M059J (cell line): Measurements from ENCODE around the gene RND1. TPM values are rescaled to one million over a fixed set of nuclear protein-coding genes. Genes with fewer than 3 reads are reported as not detected.
A peak's percentile ranks its signal among the peaks of the same experiment; 100 is the strongest.

ENCODE experiments used
- DNase-seq: peaks from one replicate; pipeline ENCODE4 v3.0.0-alpha.2; 2012; ENCODE audit warnings: low read depth
- total RNA-seq: library from RNA; depleted of rRNA; stranded (reverse); fragments of >200 nt; shearing (Covaris generic); gene quantifications from 2 replicates; pipeline ENCODE4 v1.2.3, GENCODE V29; 2014

Gene RND1
- total RNA-seq, 1 experiment from 2014 or later = 0.20 TPM

GRCh38 chr12:48827513-48828096, 38.1 kb downstream of the RND1 start:
- DNase-seq = no peak

- DNase-seq = no peak
Measured at GRCh38 chr12:48827026-48827425, 38.6 kb downstream of the RND1 start.

- DNase-seq = no peak
Measured at GRCh38 chr12:48826209-48826855, 39.3 kb downstream of the RND1 start.

DNA sequence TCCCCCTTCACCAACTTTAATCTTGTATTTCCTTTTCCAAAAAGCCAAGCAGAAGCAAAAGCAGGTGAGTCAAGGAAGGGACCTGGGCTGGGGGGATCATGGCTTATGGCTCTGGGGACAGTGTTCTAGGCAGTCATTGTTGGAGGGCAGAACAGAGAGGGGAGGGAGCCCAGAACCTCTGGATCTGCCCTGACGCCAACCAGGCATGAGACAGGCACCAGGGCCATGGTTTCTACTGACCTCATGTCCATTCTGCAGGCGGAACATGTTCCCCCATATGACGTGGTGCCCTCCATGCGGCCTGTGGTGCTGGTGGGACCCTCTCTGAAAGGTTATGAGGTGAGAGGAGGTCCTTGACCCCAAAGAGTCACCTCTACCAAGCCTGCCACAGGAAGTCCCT, 40.8 kb downstream of the RND1 start:
- DNase-seq = no peak

DNA sequence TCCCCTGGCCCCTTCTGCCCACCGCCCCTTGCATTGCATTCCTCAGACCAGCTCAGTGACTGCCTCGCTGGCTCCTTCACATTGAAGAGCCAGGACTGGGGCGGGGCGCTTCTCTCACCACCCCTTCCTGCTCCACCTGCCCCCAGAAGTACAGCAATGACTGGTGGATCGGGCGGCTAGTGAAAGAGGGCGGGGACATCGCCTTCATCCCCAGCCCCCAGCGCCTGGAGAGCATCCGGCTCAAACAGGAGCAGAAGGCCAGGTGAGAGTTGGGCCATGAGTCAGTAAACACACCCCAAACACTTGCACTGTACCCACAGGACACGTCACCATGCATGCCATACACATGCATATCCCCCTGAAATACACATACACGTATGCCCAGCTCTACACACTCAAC, 41.6 kb downstream of the RND1 start:
- DNase-seq = no peak

GRCh38 chr12:48823281-48823680, 42.4 kb downstream of the RND1 start:
- DNase-seq = no peak

- no peak for DNase-seq
Measured at GRCh38 chr12:48822711-48823110, 43.0 kb downstream of the RND1 start.

- DNase-seq = no peak
Measured at GRCh38 chr12:48822139-48822538, 43.5 kb downstream of the RND1 start.

- no peak for DNase-seq
Measured at GRCh38 chr12:48819986-48820725, 45.5 kb downstream of the RND1 start.

- no peak for DNase-seq
Measured at GRCh38 chr12:48818831-48819590, 46.7 kb downstream of the RND1 start.

GRCh38 chr12:48817873-48818830, 47.5 kb downstream of the RND1 start, which contains the start of gene CACNB3:
Gene CACNB3 (plus strand): TSS chr12:48818496. CDS start chr12:48818930, 434 bp downstream.
- peak; percentile 59 for DNase-seq

- DNase-seq = peak; percentile 40
Measured at GRCh38 chr12:48816143-48816854, 49.4 kb downstream of the RND1 start.

GRCh38 chr12:48815126-48816110, 50.3 kb downstream of the RND1 start:
- peak; percentile 82 for DNase-seq

GRCh38 chr12:48814262-48815125, 51.2 kb downstream of the RND1 start:
- DNase-seq = peak; percentile 72

DNA sequence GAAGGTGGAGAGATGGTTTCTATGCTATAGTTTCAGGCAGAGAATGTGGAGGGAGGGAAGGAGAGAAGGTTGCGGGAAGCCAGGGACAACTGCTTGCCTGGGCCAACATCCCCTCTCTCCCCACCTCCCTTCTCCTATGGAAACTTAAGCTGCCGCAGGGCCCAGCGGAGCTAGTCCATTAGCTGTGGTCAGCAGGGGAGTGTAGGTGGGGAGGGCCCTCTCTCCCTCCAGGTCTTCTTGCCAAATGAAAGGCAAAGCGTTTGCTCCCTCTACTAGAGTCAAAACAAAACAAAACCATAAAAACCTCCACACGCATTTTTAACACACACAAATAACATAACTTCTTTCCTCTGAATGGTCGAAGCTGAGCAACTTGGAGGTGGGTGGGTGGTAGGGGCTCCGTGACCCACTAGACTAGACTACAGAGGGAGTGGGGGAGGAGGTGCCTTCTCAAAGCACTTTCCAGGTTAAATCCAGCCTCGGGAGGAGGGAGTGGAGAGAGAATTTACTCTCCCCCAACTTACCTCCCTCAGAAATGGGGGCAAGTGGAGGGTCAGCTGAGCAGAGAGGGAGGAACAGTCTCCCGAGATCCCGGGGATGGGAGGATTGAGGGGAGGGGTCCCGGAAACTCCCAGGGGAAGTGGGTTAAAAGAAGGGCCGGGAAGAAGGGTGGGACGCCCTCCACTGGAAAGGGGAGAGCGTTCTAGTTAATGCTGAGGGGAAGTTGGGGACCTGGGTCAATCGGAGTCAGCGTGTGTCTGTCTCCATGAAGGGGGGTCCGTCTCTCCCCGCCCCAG, 52.0 kb downstream of the RND1 start:
- no peak for DNase-seq

DNA sequence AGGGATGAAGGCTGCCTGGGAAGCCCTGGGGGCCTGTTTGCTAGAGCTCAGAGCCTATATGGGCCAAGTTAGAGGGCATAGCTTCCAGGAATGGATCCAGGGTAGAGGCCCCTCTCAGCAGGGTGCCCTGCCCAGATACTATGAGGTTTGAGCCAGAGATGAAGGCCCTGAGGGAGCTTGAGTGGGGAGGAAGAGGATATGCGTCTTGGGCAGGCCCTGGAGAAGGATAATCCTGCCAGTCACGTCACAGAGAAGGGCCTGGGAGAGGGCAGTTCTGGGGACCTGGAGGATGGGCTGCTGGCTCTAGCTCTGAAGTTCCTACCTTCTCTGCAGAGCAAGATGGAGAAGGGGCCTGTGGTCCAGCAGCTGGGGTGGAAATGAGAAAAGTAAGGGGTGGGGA, 53.3 kb downstream of the RND1 start:
- no peak for DNase-seq

GRCh38 chr12:48811437-48812090, 54.1 kb downstream of the RND1 start:
- DNase-seq = no peak
